GM21717 (cell line): Measurements from ENCODE around the gene MGMT.

Source experiments
- ATAC-seq: cut with Tn5 transposase; IDR thresholded peaks from one replicate; pipeline ENCODE4 v1.9.1; 2021; ENCODE audit warnings: mild to moderate bottlenecking, moderate library complexity; ENCODE audit not compliant: unreplicated experiment

MGMT gene

DNA sequence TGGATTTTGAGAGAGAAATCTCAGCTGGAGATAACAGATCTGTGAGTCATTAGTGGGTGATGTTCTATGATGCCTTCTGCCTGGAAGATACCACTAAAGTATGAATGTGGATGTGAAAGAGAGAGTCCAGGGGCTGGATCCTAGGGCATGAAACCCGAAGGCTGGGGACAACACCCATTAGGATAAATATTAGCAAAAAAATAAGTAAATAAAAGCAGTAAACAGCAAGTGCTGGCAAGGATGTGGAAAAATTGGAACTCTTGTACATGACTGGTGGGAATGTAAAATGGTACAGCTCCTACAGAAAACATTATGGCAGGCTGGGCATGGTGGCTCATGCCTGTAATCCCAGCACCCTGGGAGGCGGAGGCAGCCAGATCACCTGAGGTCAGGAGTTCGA is 16.6 kb upstream of the MGMT start:
- ATAC-seq, result no peak

DNA sequence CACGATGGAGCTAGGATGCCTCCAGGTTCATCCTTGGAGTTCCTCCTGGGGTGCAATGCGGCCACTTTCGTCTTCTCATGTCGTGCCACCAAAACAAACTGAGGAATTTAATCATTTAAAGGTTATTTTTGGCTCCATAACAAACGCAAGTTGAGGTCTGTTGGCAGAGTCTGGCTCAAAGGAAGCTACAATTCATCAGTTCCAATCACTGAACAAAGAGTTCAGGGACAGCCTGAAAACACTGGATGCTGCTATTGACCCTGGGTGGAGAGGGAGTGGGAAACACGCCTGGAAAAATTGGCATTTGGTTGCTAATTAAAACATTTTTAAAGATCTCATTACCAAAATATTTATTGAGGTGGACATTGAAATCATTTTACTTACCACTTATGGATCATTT is 11.4 kb upstream of the MGMT start:
- ATAC-seq, result no peak

DNA sequence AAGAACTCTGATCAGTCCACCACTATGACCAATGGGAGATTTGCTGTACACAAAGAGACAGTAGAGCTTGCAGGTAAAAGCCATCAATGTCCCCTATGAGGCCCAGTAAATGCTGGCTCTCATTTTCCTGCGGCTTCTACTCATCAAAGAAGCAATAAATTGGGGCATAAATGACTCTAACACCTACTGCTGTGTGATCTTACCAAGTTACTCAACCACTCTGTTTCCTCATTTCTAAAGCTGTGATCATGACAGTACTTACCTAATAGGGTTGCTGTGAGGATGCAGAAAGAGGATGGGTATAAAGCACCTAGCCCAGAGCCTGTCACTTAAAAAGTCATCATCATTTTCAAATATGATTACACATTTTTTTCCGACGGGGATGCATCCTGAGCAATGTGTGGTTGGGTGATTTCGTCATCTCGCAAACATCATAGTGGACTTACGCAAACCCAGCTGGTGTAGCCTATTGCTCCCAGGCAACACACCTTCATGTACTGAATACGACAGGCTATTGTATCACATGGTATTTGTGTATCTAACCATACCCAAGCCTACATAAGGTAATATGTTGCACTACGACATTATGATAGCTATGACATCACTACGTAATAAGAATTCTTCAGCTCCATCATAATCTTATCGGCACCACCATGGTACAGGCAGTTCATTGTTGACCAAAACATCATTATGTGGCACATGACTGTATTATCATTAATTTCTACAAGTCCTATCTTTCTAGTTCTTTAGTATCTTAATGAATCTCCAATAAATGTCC is 7.1 kb upstream of the MGMT start:
- no peak for ATAC-seq

DNA sequence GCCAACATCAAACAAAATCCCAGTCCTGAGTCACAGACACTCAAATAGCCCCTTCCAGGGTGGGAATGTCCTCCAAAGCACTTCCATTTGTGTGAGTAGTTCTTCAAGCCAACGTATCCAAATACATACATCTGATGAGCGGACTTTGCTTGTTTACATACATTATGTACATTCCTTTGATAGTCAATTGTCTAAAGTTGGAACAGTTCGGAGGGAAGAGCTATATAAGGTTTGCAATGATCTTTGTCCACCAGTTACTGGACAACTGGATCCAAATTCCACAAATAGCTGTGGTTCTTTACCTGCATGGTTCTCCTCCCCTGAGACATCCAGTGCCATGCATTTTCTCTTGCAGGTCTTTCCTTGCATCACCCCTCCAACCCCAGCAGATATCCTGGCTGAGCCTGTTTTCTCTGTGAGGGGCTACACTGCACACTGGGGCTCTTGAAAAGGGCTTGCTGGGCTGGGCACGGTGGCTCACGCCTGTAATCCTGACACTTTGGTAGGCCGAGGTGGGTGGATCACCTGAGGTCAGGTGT is 4.7 kb upstream of the MGMT start:
- no peak for ATAC-seq

DNA sequence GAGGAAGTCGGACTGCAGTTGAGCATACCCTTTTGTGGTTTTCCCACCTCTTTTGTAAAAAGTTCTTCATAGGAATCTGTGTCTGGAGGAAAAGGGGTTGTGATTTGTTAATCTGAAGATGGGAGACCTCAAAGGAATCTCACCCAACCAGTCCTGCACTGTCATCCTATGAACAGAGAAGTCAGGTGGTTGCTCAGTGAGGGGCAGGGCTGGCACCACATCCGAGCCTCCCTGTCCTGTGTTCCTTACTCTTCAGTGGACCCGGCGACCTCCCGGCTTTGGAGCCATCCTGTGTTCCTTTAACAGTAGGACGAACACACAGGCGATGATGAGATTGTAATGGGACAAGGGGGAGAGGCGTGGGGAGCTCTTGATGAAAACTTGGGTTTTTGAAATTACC is 2.8 kb upstream of the MGMT start:
- no peak for ATAC-seq

DNA sequence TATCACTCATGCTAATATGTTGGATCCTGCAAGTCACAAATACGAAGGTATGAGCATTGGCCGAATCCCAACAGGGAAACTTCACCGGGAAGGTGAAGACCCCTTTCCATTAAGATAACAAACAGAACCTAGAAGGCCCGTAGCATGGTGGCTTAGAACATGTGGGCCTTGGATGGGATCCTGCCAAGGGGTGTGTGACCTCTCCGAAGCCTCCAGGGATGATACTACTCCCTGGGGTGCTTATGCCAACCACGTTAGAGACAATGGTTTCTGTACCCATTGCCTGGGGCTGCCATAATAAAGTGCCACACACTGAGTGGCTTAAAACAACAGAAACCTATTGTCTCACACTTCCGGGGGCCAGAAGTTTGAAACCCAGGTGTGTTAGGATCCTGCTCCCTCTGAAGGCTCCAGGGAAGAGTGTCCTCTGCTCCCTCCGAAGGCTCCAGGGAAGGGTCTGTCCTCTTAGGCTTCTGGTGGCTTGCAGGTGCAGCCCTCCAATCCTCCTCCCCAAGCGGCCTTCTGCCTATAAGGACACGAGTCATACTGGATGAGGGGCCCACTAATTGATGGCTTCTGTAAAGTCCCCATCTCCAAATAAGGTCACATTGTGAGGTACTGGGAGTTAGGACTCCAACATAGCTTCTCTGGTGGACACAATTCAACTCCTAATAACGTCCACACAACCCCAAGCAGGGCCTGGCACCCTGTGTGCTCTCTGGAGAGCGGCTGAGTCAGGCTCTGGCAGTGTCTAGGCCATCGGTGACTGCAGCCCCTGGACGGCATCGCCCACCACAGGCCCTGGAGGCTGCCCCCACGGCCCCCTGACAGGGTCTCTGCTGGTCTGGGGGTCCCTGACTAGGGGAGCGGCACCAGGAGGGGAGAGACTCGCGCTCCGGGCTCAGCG is 992 bp upstream of the MGMT start:
- ATAC-seq, result peak; percentile 5

DNA sequence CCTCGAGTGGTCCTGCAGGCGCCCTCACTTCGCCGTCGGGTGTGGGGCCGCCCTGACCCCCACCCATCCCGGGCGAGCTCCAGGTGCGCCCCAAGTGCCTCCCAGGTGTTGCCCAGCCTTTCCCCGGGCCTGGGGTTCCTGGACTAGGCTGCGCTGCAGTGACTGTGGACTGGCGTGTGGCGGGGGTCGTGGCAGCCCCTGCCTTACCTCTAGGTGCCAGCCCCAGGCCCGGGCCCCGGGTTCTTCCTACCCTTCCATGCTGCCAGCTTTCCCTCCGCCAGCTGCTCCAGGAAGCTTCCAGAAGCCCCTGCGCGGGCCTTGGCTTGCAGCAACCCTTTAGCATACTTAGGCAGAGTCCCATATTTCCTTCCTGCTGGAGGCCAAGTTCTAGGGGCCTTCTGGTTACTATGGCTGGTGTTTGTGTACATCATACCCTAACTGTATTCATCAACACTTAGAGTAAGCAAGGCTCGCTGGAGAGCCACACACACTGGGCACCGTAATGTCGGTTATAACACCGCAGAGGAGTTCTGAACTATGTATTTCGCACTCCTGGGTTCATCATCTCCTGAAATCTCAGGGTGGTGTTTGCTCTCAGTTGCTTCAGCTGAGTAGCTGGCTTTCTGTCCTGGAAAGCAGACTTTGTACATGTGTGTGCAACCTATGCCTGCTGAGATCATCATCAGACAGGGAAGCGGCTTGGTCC is 471 bp downstream of the MGMT start:
- ATAC-seq, result no peak

DNA sequence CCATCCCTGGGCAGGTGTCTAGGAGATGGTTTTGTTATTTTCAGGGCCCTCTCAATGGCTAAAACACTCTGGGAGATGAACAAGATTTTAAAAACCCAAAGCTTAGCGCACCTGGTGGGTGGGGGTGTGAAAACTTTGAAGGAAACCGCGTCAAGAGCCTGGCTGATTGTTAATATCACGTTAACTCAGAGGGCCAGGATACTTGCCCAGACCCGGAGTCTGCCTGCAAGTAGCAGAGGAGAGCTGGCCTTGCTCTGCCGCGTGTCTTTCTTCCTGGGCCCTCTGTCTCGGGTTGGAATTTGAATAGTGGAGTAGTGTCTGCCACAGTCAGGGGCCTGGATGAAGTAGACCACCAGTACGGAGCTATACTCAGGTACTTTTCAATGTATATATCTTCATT is 1.1 kb downstream of the MGMT start:
- no peak for ATAC-seq

DNA sequence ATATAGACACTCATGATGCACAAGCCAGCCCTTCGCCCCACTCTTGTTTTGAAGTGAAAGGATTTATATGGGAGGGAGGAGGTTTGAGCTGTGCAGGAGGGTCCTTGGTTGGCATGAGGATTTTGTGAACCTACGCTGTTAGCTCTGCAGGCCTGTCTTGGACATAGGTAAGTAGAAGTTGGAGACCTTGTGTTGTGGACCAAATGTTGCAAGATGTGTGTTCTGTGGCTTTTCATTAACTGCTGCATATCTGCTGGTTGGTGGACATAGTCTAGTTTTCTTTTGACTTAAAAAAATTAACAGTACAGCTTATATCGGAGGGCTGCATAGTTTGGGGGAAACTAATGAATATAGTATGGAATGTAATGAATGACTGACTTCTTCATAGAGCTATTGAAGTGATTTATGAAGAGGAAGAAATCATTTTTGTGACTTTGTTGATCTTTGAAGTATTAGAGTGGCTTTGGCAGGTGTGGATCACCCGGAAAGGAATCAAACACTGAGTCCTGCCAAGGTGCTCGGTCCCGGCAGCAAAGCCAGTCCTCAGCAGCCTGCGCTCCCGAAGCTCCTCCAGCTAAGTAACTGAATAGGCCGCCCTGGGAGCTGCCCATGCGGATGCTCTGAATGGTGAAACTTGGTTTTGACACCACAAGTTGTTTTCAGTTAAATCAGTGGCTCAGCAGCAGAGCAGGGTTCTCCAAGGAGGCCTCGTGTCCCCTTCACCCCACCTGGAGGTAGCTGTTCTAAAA is 3.2 kb downstream of the MGMT start:
- no peak for ATAC-seq

DNA sequence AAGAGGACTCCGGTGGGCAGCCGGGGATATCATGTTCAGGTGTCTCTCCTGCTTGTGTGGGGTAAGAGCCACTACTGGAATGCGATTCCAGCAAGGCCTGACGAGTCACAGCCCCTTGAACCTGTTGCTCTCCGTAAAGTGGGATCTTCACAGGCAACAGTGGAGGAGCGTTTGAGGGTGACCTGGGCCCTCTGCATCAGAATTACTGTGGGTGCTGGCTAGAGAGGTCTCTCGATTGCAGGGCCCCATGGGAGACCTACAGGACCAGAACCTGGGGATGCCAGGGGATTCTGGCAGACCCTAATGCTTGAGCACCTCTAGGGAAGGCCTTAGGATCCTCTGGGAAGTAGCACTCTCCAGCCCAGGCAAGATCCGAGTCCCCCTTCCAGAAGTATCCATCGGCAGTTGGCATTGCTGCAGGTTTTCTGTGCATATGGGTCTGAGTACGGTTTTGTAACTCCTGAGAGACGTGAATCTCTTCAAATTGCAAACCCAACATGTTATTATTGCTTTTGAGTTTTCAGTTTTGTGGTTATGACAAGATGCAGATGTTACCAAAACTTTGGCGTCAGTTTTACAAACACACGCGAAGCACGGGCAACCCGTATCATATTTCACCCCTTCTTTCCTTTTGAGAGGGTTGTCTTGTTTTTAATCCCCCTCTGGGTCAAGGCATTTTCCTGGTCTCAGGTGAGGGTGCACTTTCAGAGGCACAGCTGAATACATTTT is 4.6 kb downstream of the MGMT start:
- no peak for ATAC-seq

DNA sequence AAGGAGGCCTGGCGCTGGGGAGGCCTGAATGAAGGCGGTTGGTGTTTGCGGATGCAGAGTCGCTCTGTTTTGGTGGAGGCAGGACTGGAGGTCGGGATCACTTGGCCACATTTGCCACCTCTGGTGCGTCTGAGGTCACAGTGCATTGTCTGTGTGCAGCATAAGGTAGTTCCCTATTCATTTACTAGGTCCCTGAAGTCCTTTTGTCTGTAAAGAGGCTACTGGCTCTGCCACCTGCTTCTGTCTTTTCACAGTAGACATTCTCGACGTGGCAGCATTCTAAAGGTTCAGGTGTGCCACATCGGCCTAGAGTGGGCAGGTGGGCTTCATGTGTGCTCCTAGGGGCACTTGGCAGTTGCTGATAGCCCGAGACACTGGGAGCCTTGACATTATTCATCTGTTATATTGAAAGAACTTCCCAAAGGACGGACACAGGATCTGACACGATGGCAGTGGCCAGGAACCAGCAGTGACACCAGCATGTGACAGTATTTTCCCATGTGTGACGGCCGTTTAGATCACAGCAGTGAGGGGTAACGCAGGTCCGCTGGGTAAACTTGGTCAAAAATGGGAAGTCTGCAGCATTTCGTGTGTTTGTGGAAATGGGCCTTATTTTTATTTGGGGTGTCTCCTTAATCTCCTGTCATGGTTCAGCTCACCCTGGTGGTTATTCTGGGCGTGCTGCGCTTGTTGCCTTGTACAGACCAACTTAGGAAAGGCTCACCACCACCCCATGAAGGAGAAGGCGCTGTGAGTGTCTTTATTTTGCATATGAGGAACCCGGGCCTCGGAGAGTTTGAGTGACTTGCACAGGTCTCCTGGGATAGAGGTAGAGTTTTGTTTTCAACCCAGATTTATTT is 5.9 kb downstream of the MGMT start:
- no peak for ATAC-seq

DNA sequence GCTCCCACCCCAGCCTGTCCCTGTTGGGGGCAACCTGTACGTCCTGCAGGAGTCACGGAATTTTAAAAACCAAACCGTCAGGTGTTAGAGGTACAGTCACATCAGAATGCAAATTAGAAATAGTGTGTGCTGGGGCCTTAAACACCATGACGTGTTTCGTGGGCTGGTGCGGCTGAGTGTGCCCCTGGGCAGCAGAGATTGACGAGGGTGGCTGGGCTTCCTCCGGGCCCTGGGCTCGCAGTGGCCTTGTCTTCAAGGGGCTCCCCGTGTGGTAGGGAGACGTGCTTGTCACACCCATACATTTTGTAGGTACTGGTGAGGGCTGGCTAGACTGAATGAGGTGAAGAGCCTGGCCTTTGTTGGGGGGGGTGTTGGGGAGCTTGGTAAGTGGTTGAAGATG is 7.6 kb downstream of the MGMT start:
- ATAC-seq, result no peak

DNA sequence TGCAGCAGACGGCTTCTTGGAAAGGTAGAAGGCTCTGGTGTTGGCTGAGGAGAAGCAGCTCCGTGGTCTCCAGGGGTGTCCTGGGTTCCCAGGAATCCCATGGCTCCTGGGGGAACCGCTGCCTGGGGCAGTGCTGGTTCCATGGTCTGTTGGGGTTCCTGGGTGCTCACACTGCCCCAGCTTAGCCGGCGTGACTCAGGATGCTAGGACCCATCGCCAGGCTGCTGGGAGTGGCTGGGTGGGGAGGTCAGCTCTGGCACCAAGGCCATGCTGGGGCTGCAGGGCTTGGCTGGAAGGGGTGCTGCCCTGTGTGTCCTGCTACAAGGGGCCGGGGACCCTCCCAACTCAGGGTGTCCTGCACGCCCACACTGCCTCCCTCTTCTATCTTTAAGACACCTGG is 9.4 kb downstream of the MGMT start:
- no peak for ATAC-seq

DNA sequence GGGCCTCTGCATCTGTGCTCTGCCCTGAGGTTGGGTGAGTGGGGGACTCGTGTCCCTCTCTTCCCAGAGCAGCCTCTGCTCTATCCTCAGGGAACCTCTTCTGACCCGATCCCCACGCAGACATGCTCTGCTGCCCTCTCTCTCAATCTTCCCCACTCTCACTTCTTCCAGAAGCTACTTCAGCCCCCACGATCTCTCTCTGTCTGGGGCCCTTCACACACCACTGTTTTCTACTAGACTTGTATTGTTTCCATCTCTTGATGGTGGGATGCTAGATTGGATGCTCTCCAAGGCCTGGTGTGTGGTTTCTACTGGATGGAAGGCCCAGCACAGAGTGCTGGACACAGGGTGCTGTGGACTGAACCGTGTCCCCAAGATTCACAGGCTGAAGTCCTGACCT is 10.0 kb downstream of the MGMT start:
- ATAC-seq, result no peak

DNA sequence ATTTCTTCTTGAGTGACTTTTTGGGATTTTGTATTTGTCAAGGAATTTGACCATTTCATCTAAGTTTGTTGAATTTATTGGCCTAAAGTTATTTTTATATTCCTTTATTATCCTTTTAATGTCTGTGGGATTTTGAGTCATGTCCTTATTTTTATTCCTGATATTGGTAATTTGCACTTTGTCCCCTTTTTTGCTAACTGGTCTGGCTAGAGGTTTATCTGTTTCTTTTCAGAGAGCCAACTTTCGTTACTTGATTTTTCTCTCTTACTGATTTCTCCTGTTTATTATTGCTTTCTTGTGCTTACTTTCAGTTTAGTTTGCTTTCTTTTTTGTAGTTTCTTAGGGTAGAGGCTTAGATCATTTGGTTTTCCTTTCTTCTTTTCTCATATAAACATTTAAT is 14.6 kb downstream of the MGMT start:
- ATAC-seq, result no peak

DNA sequence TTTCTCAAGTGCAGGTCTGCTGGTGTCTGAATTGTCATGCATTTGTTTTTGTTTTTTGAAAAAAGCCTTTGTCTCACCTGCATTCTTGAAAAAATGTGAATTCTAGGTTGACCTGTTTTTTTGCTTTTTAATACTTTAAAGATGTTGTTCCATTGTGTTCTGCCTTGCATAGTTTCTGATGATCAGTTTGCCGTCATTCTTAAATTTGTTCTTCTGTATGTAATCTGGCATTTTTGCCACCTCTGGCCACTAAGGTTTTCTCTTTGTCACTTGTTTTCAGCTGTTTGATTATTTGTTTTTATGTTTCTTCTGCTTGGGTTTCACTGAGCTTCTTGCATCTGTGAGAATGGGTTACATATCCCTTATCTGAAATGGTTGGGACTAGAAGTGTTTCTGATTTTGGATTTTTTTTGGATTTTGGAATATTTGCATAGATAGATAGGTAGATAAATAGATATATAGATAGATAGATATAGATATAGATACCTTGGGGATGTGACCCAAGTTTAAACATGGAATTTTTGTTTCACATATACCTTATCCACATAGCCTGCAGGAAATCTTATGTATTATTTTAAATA is 16.5 kb downstream of the MGMT start:
- ATAC-seq, result no peak

DNA sequence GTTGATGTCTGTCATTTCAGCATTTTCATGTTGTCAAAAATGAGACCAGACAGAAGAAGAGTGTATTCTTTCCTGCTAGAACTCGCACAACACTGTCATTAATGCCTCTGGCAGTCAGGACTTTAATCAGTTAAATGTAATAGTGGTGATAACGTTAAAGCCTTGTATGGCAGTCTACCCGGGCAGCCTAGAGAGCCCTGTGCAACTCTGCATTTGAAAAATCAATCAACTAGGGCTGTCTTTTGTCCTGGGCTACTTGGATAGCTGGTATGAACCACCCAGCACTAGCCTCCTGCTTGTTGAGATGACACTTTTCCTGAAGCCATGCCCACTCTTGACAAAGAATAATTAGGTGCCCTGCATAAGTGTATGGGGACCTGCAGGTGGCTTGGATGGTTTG is 19.8 kb downstream of the MGMT start:
- no peak for ATAC-seq

DNA sequence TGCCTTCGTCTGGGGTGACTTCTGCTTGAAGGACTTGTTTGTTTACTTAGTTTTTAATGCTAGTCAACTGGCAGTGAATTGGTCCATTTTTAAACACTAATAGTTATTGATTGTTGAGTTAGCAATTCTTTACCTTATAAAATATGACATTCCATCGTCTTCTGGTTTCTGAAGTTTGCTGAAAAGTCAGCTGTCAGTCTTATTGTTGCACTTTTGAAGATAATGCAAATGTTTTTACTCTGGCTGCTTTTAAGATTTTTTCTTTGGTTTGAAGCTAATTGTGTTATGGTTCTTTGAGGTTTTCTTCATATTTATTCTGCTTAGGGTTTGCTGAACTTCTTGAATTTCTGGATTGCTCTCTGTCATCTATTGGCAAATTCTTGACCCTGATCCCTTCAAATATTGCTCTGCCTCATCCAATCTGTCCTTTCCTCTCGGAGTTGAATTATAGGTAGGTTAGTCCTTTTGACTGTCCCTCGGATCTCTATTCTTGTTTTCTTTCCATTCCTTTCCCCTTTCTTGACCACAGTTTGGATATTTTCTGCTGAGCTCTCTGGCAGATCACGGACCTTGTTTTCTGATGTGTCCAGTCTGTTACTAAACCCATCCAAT is 24.2 kb downstream of the MGMT start:
- ATAC-seq, result no peak
